ENCODE measurements around the gene MED27. TPM values are rescaled to one million over a fixed set of nuclear protein-coding genes. Genes with fewer than 3 reads are reported as not detected.

MED27 gene
- total and polyA plus RNA-seq, 2 of the 8 experiments (the other 6 are each of a cell fraction or from before 2014, with no cell fraction given), result 29.9 to 56.5 TPM

DNA sequence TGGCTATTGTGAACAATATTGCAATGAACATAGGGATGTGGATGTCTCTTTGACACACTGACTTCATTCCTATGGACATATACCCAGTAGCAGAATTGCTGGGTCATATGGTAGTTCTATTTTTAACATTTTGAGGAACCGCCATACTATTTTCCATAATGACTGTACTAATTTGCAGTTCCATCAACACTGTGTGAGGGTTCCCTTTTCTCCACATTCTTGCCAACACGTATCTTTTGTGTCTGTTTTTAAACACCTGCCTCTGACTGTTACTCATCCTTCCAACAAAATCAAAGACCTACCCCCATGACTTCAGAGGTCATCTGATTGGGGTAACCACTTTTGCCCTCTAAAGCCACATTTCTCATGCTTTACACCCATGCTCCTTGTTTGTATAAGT is 133.5 kb downstream of the MED27 start:
- H4K20me1 ChIP-seq (replicated peaks in 1 of 2; ENCODE audit: control insufficient read depth in 1 of 2, insufficient read depth in 2 of 2, low read length in 2 of 2), result peaks cover 0 to 2% of the 10 kb centered on the region in 2 experiments
- no peak overlapping the region for H2BK120ac ChIP-seq (replicated peaks; ENCODE audit: low read depth, low read length)
- TF ChIP-seq, protein P1, sequence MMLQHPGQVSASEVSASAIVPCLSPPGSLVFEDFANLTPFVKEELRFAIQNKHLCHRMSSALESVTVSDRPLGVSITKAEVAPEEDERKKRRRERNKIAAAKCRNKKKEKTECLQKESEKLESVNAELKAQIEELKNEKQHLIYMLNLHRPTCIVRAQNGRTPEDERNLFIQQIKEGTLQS (IDR thresholded peaks at IDR 0.05; ENCODE audit: insufficient read depth, low read depth, low read length), result no peak
- TF ChIP-seq TAF1 (IDR thresholded peaks at IDR 0.05; ENCODE audit: low read depth, low read length) (no peak), GTF2F1 (IDR thresholded peaks at IDR 0.05; ENCODE audit: borderline replicate concordance, low read depth, low read length) (no peak), TCF12 (IDR thresholded peaks at IDR 0.05; ENCODE audit: low read depth, low read length) (no peak), RBBP5 (IDR thresholded peaks at IDR 0.05; ENCODE audit: borderline replicate concordance, low read depth, low read length) (no peak), CHD2 (IDR thresholded peaks at IDR 0.05; ENCODE audit: low read length) (no peak), NANOG (IDR thresholded peaks at IDR 0.05; ENCODE audit: insufficient read depth, low read depth, low read length, poor library complexity, severe bottlenecking) (no peak), CEBPB (IDR thresholded peaks at IDR 0.05; ENCODE audit: low read depth, low read length) (no peak), SIN3A (conservative IDR thresholded peaks at IDR 0.05 in 1 of 2, IDR thresholded peaks at IDR 0.05 in 1 of 2; ENCODE audit: low read depth in 1 of 2, low read length in 2 of 2) (no peak), KDM1A (IDR thresholded peaks at IDR 0.05; ENCODE audit: borderline replicate concordance, low read length) (no peak), ATF2 (IDR thresholded peaks at IDR 0.05; ENCODE audit: low read length) (no peak), POU5F1 (IDR thresholded peaks at IDR 0.05; ENCODE audit: low read depth, low read length) (no peak), SIRT6 (IDR thresholded peaks at IDR 0.05; ENCODE audit: low read length) (no peak)

More for the DNA sequence above, 133.5 kb downstream of the MED27 start:
- no peak for FAIRE-seq
- Histone ChIP-seq H3K14ac (ENCODE audit: insufficient read length) (no peak overlapping the region), H3K9me3 (ENCODE audit: insufficient read depth in 2 of 2, low read depth in 1 of 2, low read length in 1 of 2) (no peaks in the 10 kb centered on the region), H3K4ac (replicated peaks; ENCODE audit: insufficient read length, low read depth, low read length) (no peak overlapping the region), H2BK15ac (ENCODE audit: low read length) (no peak overlapping the region), H2AK5ac (ENCODE audit: low read depth, low read length) (no peak overlapping the region), H2AFZ (ENCODE audit: low read length) (no peak overlapping the region), H3K79me2 (ENCODE audit: control insufficient read depth in 1 of 2, insufficient read depth in 2 of 2, low read length in 2 of 2) (no peaks in the 10 kb centered on the region), H3K18ac (ENCODE audit: extremely low read depth, low read length) (no peak overlapping the region), H3K4me2 (ENCODE audit: insufficient read depth in 1 of 2, low read depth in 2 of 2, low read length in 2 of 2) (no peak overlapping the region), H3K56ac (replicated peaks; ENCODE audit: insufficient read length, low read depth, low read length) (no peak overlapping the region), H3K27ac (ENCODE audit: low read depth, low read length) (no peak overlapping the region), H2BK5ac (ENCODE audit: low read depth, low read length) (no peak overlapping the region), H4K91ac (replicated peaks; ENCODE audit: insufficient read length, low read length) (no peak overlapping the region), H3K4me1 (replicated peaks in 1 of 4; ENCODE audit: control insufficient read depth in 3 of 4, insufficient read depth in 4 of 4, low read length in 3 of 4) (peaks cover 0 to 17% (median 9%) of the 10 kb centered on the region in 4 experiments; a peak in 5 of 7 replicates), H3K36me3 (ENCODE audit: control insufficient read depth in 2 of 4, insufficient read depth in 4 of 4, low read length in 3 of 4) (no peaks in the 10 kb centered on the region), H3K9ac (replicated peaks in 1 of 4; ENCODE audit: extremely low read depth in 1 of 4, low read depth in 3 of 4, low read length in 3 of 4) (no peak overlapping the region), H3K23ac (ENCODE audit: insufficient read length) (no peak overlapping the region), H3K23me2 (ENCODE audit: low read depth, low read length) (0 out of 2 replicates have a peak, but pooled peaks cover 2% of the 10 kb centered on the region), H4K5ac (ENCODE audit: insufficient read length, low read depth, low read length) (no peak overlapping the region), H3K79me1 (ENCODE audit: low read depth, low read length) (peaks cover 3% of the 10 kb centered on the region; the same call in 1 of the 2 replicates), H3K4me3 (ENCODE audit: extremely low read depth in 1 of 4, insufficient read depth in 2 of 4, low read depth in 3 of 4, low read length in 4 of 4) (no peak overlapping the region), H3K27me3 (replicated peaks in 1 of 4; ENCODE audit: control insufficient read depth in 3 of 4, extremely low read depth in 1 of 4, insufficient read depth in 3 of 4, low read length in 3 of 4) (no peaks in the 10 kb centered on the region), H2BK12ac (ENCODE audit: low read depth, low read length) (no peak overlapping the region), H2BK20ac (ENCODE audit: low read length) (no peak overlapping the region), H4K8ac (ENCODE audit: extremely low read depth, insufficient read depth, low read length) (no peak overlapping the region)
- POLR2A ChIA-PET (ENCODE audit: partially characterized antibody), result no interaction called here
- CTCF ChIA-PET (ENCODE audit: partially characterized antibody), result no interaction called here
- DNase-seq (ENCODE audit: low read depth in 1 of 2, low spot score in 2 of 2), result no peak
- 83% methylated on average over 2 of the region's 2 CpGs; no CpG with 5 or more reads in 1 of the 2 experiments for WGBS, 2 experiments (ENCODE audit: extremely low coverage in 1 of 2, insufficient coverage in 1 of 2, insufficient read length in 1 of 2, insufficient replicate concordance in 2 of 2, low coverage in 1 of 2, low lambda C conversion rate in 2 of 2, missing lambda C conversion rate in 1 of 2)
